AG04450 (cell line): ENCODE data around the gene VPS13C. TPM values are rescaled to one million over a fixed set of nuclear protein-coding genes. Genes with fewer than 3 reads are reported as not detected.

Experiments
- CTCF ChIA-PET: fragments of 300-600, 350-600 bp; formaldehyde crosslinking; extraction: SDS; loops from one replicate; lab custom pipeline; 2022; ENCODE audit warnings: antibody characterized with exemption, inconsistent platforms; lab: Charles Lee
- POLR2A ChIA-PET: fragments of 350-600 bp; formaldehyde crosslinking; extraction: SDS; loops from one replicate; lab custom pipeline; 2021; ENCODE audit warnings: antibody characterized with exemption, inconsistent platforms; lab: Yijun Ruan, JAX
- DNase-seq: peaks from one replicate; pipeline ENCODE4 v3.0.0-alpha.2; 2011; ENCODE audit warnings: low read depth, low spot score
- H3K27ac ChIP-seq: one replicate; pipeline ENCODE4 v1.5.1; 2012; ENCODE audit warnings: low read depth, low read length, control low read depth
- H3K27me3 ChIP-seq: one replicate; pipeline ENCODE4 v1.6.0; 2012; ENCODE audit warnings: low read length; ENCODE audit not compliant: control insufficient read depth, insufficient read depth
- H3K4me3 ChIP-seq: 2 replicates; pipeline ENCODE4 v1.5.1; 2011; ENCODE audit warnings: mild to moderate bottlenecking, low read depth, low read length, control low read depth
- H3K9me3 ChIP-seq: 2 replicates; pipeline ENCODE4 v1.5.1; 2012; ENCODE audit warnings: low read length; ENCODE audit not compliant: control insufficient read depth, insufficient read depth
- polyA plus RNA-seq: library from polyadenylated mRNA; depleted of rRNA; stranded (reverse); fragments of >200 nt; gene quantifications from 2 replicates; pipeline ENCODE4 v1.2.3, GENCODE V29; 2011
- TF ChIP-seq, protein P1 (sequence below): IDR thresholded peaks from 2 replicates; pipeline ENCODE4 v1.5.1; 2011; ENCODE audit warnings: low read depth, low read length, control low read depth, inconsistent platforms

VPS13C gene
- polyA plus RNA-seq, 1 experiment = 17.8 TPM

DNA sequence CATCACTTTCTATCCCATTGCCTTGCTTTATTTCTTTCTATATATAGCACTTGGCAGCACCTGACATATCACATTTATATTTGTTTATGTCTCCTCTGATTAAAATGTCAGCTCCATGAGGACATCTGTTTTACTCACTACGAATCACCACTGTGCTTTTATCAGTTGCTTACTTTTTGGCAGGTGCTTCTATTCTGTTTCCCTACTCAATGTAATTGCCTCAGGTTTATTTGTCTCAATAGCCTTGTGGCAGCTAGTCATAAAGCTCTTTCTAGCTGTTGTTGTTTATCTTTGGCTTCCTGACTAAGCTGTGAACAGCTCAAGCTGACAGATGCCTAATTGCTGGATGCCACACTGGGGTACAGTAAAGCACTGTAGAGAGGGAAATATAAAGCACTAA, 85.5 kb downstream of the VPS13C start:
- no peak for DNase-seq
- Histone ChIP-seq H3K27ac (no peak overlapping the region), H3K4me3 (no peak overlapping the region), H3K9me3 (no peaks in the 10 kb centered on the region), H3K27me3 (no peaks in the 10 kb centered on the region)
- ChIA-PET POLR2A (no interaction called here), CTCF (interaction anchor here (1.5 kb wide), 1 partner anchor 37 kb away, joined by 3 read pairs; no protein-coding TSS in a partner anchor)
- TF ChIP-seq, protein P1, sequence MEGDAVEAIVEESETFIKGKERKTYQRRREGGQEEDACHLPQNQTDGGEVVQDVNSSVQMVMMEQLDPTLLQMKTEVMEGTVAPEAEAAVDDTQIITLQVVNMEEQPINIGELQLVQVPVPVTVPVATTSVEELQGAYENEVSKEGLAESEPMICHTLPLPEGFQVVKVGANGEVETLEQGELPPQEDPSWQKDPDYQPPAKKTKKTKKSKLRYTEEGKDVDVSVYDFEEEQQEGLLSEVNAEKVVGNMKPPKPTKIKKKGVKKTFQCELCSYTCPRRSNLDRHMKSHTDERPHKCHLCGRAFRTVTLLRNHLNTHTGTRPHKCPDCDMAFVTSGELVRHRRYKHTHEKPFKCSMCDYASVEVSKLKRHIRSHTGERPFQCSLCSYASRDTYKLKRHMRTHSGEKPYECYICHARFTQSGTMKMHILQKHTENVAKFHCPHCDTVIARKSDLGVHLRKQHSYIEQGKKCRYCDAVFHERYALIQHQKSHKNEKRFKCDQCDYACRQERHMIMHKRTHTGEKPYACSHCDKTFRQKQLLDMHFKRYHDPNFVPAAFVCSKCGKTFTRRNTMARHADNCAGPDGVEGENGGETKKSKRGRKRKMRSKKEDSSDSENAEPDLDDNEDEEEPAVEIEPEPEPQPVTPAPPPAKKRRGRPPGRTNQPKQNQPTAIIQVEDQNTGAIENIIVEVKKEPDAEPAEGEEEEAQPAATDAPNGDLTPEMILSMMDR = no peak

- ChIA-PET POLR2A (no interaction called here), CTCF (interaction anchor here (1.4 to 1.5 kb wide), 2 partner anchors 37 to 102 kb away, joined by 3 read pairs; no protein-coding TSS in a partner anchor)
- no peak overlapping the region for H3K4me3 ChIP-seq
- no peaks in the 10 kb centered on the region for H3K9me3 ChIP-seq
- DNase-seq = no peak
- H3K27me3 ChIP-seq = no peaks in the 10 kb centered on the region
- H3K27ac ChIP-seq = no peak overlapping the region
- TF ChIP-seq, protein P1 = no peak
Measured at GRCh38 chr15:61974118-61974517, 86.1 kb downstream of the VPS13C start.

DNA sequence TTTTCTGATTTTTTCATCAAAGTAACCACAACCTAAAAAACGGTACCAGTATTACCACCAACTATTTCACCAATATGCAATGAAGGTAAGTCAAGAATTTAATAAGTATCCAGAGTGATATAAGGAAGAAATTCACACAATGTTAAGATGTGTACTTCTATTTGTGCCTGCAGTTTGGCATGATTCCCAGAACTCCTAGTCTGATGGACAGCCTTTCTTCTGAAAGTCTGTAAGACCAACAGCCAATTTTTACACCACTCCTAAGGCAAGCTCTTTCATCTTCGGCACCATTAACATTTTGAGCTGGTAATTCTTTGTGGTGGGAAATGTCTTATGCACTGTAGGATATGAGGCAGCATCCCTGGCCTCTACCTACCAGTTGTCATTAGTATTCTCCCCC, 108.3 kb downstream of the VPS13C start:
- CTCF ChIA-PET = no interaction called here
- TF ChIP-seq, protein P1 = no peak
- Histone ChIP-seq H3K27ac (no peak overlapping the region), H3K4me3 (no peak overlapping the region), H3K9me3 (no peaks in the 10 kb centered on the region), H3K27me3 (no peaks in the 10 kb centered on the region)
- DNase-seq = no peak
- POLR2A ChIA-PET = interaction anchor here (0.7 kb wide), 1 partner anchor 302 kb away, joined by 3 read pairs; no protein-coding TSS in a partner anchor

DNA sequence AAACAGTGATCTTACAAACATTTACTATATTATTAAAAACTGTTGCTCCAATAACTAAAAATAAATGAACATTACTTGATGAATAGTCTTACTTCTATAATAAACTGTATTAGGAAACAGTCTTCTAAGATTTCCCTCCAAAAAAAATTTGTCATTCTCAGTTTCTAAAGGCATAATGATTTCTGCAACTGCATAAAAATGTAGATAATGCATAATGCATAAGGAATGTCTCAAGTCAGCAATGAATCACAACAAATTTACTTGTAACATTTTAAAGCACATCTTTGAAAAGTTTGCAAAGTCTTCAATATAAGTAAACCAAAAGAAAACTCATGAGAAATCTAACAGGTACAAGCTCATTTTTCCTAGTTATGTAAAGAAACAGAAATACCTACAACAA, 113.5 kb downstream of the VPS13C start:
- no peaks in the 10 kb centered on the region for H3K27me3 ChIP-seq
- H3K4me3 ChIP-seq = no peak overlapping the region
- ChIA-PET POLR2A (no interaction called here), CTCF (no interaction called here)
- H3K9me3 ChIP-seq = no peaks in the 10 kb centered on the region
- peak; percentile 1 for DNase-seq
- H3K27ac ChIP-seq = no peak overlapping the region
- TF ChIP-seq, protein P1 = no peak

- Histone ChIP-seq H3K27ac (no peak overlapping the region), H3K27me3 (no peaks in the 10 kb centered on the region), H3K9me3 (no peaks in the 10 kb centered on the region), H3K4me3 (no peak overlapping the region)
- POLR2A ChIA-PET = no interaction called here
- DNase-seq = no peak
- CTCF ChIA-PET = no interaction called here
- TF ChIP-seq, protein P1 = no peak
Measured at GRCh38 chr15:61943992-61944391, 116.3 kb downstream of the VPS13C start.
